H9 (cell line): ENCODE measurements around the gene OR1M1. TPM values are rescaled to one million over a fixed set of nuclear protein-coding genes. Genes with fewer than 3 reads are reported as not detected.
A peak's percentile ranks its signal among the peaks of the same experiment; 100 is the strongest.
"Not testable (repeated sequence)": the region's sequence is repeated elsewhere in the genome, so short reads cannot be mapped to it uniquely, and the experiment has no call there.

Source experiments
- DNase-seq: peaks from one replicate; pipeline ENCODE4 v3.0.0-alpha.2; 2017
- H2AFZ ChIP-seq: one replicate; pipeline ENCODE4 v1.6.1; 2013; ENCODE audit warnings: mild to moderate bottlenecking, low read length, control low read depth, moderate library complexity
- H2AK5ac ChIP-seq: 2 replicates; pipeline ENCODE4 v1.6.1; 2013; ENCODE audit warnings: low read length, control low read depth, mixed read lengths; ENCODE audit not compliant: insufficient read length
- H2BK120ac ChIP-seq: one replicate; pipeline ENCODE4 v1.6.1; 2013; ENCODE audit warnings: low read depth, mild to moderate bottlenecking, low read length, control low read depth, inconsistent platforms; ENCODE audit not compliant: poor library complexity, severe bottlenecking
- H2BK12ac ChIP-seq: 2 replicates; pipeline ENCODE4 v1.6.1; 2013; ENCODE audit warnings: low read length, control low read depth, mixed read lengths, low read depth; ENCODE audit not compliant: insufficient read length
- H2BK15ac ChIP-seq: 2 replicates; pipeline ENCODE4 v1.6.1; 2013; ENCODE audit warnings: low read depth, low read length, control low read depth
- H2BK20ac ChIP-seq: one replicate; pipeline ENCODE4 v1.6.1; 2013; ENCODE audit warnings: low read depth, mild to moderate bottlenecking, low read length, control low read depth, inconsistent platforms; ENCODE audit not compliant: poor library complexity, severe bottlenecking
- H2BK5ac ChIP-seq: 2 replicates; pipeline ENCODE4 v1.6.1; 2013; ENCODE audit warnings: low read length, control low read depth, mixed read lengths; ENCODE audit not compliant: insufficient read length
- H3K14ac ChIP-seq: 2 replicates; pipeline ENCODE4 v1.6.1; 2013; ENCODE audit warnings: low read length, control low read depth; ENCODE audit not compliant: insufficient read depth
- H3K18ac ChIP-seq: 2 replicates; pipeline ENCODE4 v1.6.1; 2013; ENCODE audit warnings: low read depth, mild to moderate bottlenecking, mixed read lengths, low read length, control low read depth; ENCODE audit not compliant: insufficient read length
- H3K23ac ChIP-seq: 2 replicates; pipeline ENCODE4 v1.6.1; 2013; ENCODE audit warnings: low read length, control low read depth, mixed read lengths, low read depth; ENCODE audit not compliant: insufficient read length
- H3K23me2 ChIP-seq: 2 replicates; pipeline ENCODE4 v1.6.1; 2013; ENCODE audit warnings: low read depth, mild to moderate bottlenecking, mixed read lengths, low read length, control low read depth; ENCODE audit not compliant: insufficient read length, poor library complexity, severe bottlenecking
- H3K27ac ChIP-seq: 2 replicates; pipeline ENCODE4 v1.5.1; 2013; ENCODE audit warnings: low read length, control low read depth, mixed read lengths, low read depth; ENCODE audit not compliant: insufficient read length
- H3K27me3 ChIP-seq: 2 replicates; pipeline ENCODE4 v1.6.1; 2013; ENCODE audit warnings: low read length, control low read depth, inconsistent platforms; ENCODE audit not compliant: insufficient read depth
- H3K4ac ChIP-seq: 2 replicates; pipeline ENCODE4 v1.6.1; 2013; ENCODE audit warnings: low read depth, mild to moderate bottlenecking, control low read depth, inconsistent platforms, low read length, moderate library complexity
- H3K4me1 ChIP-seq: 2 replicates; pipeline ENCODE4 v1.6.1; 2013; ENCODE audit warnings: low read length, control low read depth, inconsistent platforms; ENCODE audit not compliant: insufficient read depth
- H3K4me2 ChIP-seq: 2 replicates; pipeline ENCODE4 v1.6.1; 2013; ENCODE audit warnings: low read length, control low read depth, mixed read lengths; ENCODE audit not compliant: insufficient read length, insufficient read depth
- H3K56ac ChIP-seq: 2 replicates; pipeline ENCODE4 v1.6.1; 2013; ENCODE audit warnings: low read depth, mild to moderate bottlenecking, mixed read lengths, low read length, control low read depth; ENCODE audit not compliant: insufficient read length
- H3K79me1 ChIP-seq: 2 replicates; pipeline ENCODE4 v1.6.1; 2013; ENCODE audit warnings: low read depth, mild to moderate bottlenecking, moderate library complexity, low read length, control low read depth, inconsistent platforms; ENCODE audit not compliant: insufficient read depth, poor library complexity, severe bottlenecking
- H3K79me2 ChIP-seq: 2 replicates; pipeline ENCODE4 v1.6.1; 2013; ENCODE audit warnings: low read length, control low read depth, inconsistent platforms; ENCODE audit not compliant: insufficient read depth
- H3K9ac ChIP-seq: 2 replicates; pipeline ENCODE4 v1.6.1; 2013; ENCODE audit warnings: low read length, control low read depth, mixed read lengths; ENCODE audit not compliant: insufficient read length; ENCODE audit errors: extremely low read depth
- H3K9me3 ChIP-seq: one replicate; pipeline ENCODE4 v1.6.1; 2013; ENCODE audit warnings: low read depth, low read length, inconsistent platforms; ENCODE audit not compliant: control insufficient read depth
- H3T11ph ChIP-seq: one replicate; pipeline ENCODE4 v1.6.1; 2013; ENCODE audit warnings: mild to moderate bottlenecking, low read length, control low read depth, inconsistent platforms
- H4K20me1 ChIP-seq: one replicate; pipeline ENCODE4 v1.6.1; 2013; ENCODE audit not compliant: control insufficient read depth, insufficient read length, insufficient read depth
- H4K5ac ChIP-seq: 2 replicates; pipeline ENCODE4 v1.6.1; 2013; ENCODE audit warnings: low read depth, mild to moderate bottlenecking, mixed read lengths, low read length, control low read depth; ENCODE audit not compliant: insufficient read length
- H4K8ac ChIP-seq: replicated peaks from 2 replicates; pipeline ENCODE4 v1.6.1; 2013; ENCODE audit warnings: low read length, control low read depth, mixed read lengths, low read depth; ENCODE audit not compliant: insufficient read length
- H4K91ac ChIP-seq: 2 replicates; pipeline ENCODE4 v1.6.1; 2013; ENCODE audit warnings: low read depth, mild to moderate bottlenecking, moderate library complexity, mixed read lengths, low read length, control low read depth; ENCODE audit not compliant: insufficient read length
- H3K27ac Mint-ChIP-seq, 3 experiments: 2 replicates in 2 of 3; 3 replicates in 1 of 3; pipeline ENCODE4 v1.8.0; 2020 to 2021; ENCODE audit warnings: mixed read lengths in 3 of 3, mild to moderate bottlenecking in 1 of 3, moderate library complexity in 1 of 3
- H3K27me3 Mint-ChIP-seq: 2 replicates; pipeline ENCODE4 v1.8.0; 2021; ENCODE audit warnings: low read depth, mild to moderate bottlenecking, moderate library complexity, mixed read lengths
- H3K36me3 Mint-ChIP-seq, 3 experiments: 2 replicates in 2 of 3; 3 replicates in 1 of 3; pipeline ENCODE4 v1.8.0; 2020 to 2021; ENCODE audit warnings: low read depth in 3 of 3, mixed read lengths in 3 of 3; ENCODE audit not compliant: insufficient read depth in 1 of 3
- H3K4me1 Mint-ChIP-seq, 2 experiments: 2 replicates each; pipeline ENCODE4 v1.8.0; 2020; ENCODE audit warnings: mixed read lengths in 2 of 2
- H3K4me3 Mint-ChIP-seq, 2 experiments: 2 replicates in 1 of 2; 3 replicates in 1 of 2; pipeline ENCODE4 v1.8.0; 2020 to 2021; ENCODE audit warnings: mild to moderate bottlenecking in 2 of 2, mixed read lengths in 2 of 2, moderate library complexity in 1 of 2
- H3K9me3 Mint-ChIP-seq, 2 experiments: 2 replicates in 1 of 2; 3 replicates in 1 of 2; pipeline ENCODE4 v1.8.0; 2020; ENCODE audit warnings: mild to moderate bottlenecking in 2 of 2, mixed read lengths in 2 of 2, moderate library complexity in 1 of 2
- CTCF ChIP-seq: fragments of 200-600 bp; sonication (generic); conservative IDR thresholded peaks from 3 replicates; pipeline ENCODE4 v1.8.0; 2021; ENCODE audit warnings: antibody characterized with exemption, mild to moderate bottlenecking
- WGBS: extraction: QIAGEN DNeasy Blood & Tissue Kit; methylation state at CpG from one replicate; pipeline ENCODE4 v1.1.7; 2013; ENCODE audit warnings: missing lambda C conversion rate, low lambda C conversion rate, mixed read lengths; ENCODE audit not compliant: insufficient read length; ENCODE audit errors: extremely low coverage; 5-methylcytosine and 5-hydroxymethylcytosine counted together
- total RNA-seq: library from RNA; stranded (reverse); gene quantifications from 2 replicates; pipeline ENCODE4 v1.2.1, GENCODE V29; 2021

Gene OR1M1
- total RNA-seq, 1 experiment from 2014 or later, result not detected

GRCh38 chr19:9052894-9053293 is 34.0 kb upstream of the OR1M1 start:
- no peak for TF ChIP-seq CTCF
- no peak overlapping the region for H3K14ac ChIP-seq
- H4K20me1 ChIP-seq, result no peaks in the 10 kb centered on the region
- H3K27me3 ChIP-seq, result no peaks in the 10 kb centered on the region
- no peak overlapping the region for H3T11ph ChIP-seq
- no peak overlapping the region for H3K23ac ChIP-seq
- H3K9me3 ChIP-seq, result no peaks in the 10 kb centered on the region
- Mint-ChIP-seq H3K27me3 (no peaks in the 10 kb centered on the region), H3K27ac (peak overlapping the region in 1 of 3 experiments; percentile 88; a peak in 1 of 7 replicates), H3K4me3 (no peak overlapping the region), H3K36me3 (peaks cover 0 to 5% (median 0%) of the 10 kb centered on the region in 3 experiments; a peak in 2 of 7 replicates), H3K4me1 (peaks cover 22 to 35% of the 10 kb centered on the region in 2 experiments), H3K9me3 (peaks cover 0 to 2% of the 10 kb centered on the region in 2 experiments; a peak in 3 of 5 replicates)
- H3K56ac ChIP-seq, result no peak overlapping the region
- H3K4me2 ChIP-seq, result no peak overlapping the region
- H2BK120ac ChIP-seq, result no peak overlapping the region
- no peaks in the 10 kb centered on the region for H3K79me2 ChIP-seq
- no peak overlapping the region for H3K27ac ChIP-seq
- WGBS, result no CpG with 5 or more reads among the region's 4 CpGs
- H3K4me1 ChIP-seq, result no peaks in the 10 kb centered on the region; the same call in 1 of the 2 replicates
- H4K5ac ChIP-seq, result no peak overlapping the region
- no peak overlapping the region for H2AFZ ChIP-seq
- H3K23me2 ChIP-seq, result no peaks in the 10 kb centered on the region
- DNase-seq, result no peak
- H2AK5ac ChIP-seq, result no peak overlapping the region
- H4K8ac ChIP-seq, result no peak overlapping the region
- H3K79me1 ChIP-seq, result no peaks in the 10 kb centered on the region
- H3K18ac ChIP-seq, result no peak overlapping the region
- H2BK12ac ChIP-seq, result no peak overlapping the region
- H2BK5ac ChIP-seq, result no peak overlapping the region
- no peak overlapping the region for H3K9ac ChIP-seq
- no peak overlapping the region for H2BK20ac ChIP-seq
- no peak overlapping the region for H2BK15ac ChIP-seq
- H4K91ac ChIP-seq, result no peak overlapping the region
- no peak overlapping the region for H3K4ac ChIP-seq

GRCh38 chr19:9053674-9054073 is 33.2 kb upstream of the OR1M1 start:
- H3K27me3 Mint-ChIP-seq, H3K4me3 Mint-ChIP-seq, H3K14ac ChIP-seq, H4K8ac ChIP-seq, H3K79me1 ChIP-seq, H2BK15ac ChIP-seq, H3K4me1 ChIP-seq, H2AFZ ChIP-seq, H3K4me2 ChIP-seq, H3K23ac ChIP-seq, H3K27me3 ChIP-seq, H3T11ph ChIP-seq, H2BK120ac ChIP-seq, H3K36me3 Mint-ChIP-seq, H3K9me3 ChIP-seq, H3K56ac ChIP-seq, H4K91ac ChIP-seq, H3K27ac ChIP-seq, DNase-seq, H2AK5ac ChIP-seq, H3K9me3 Mint-ChIP-seq, H2BK5ac ChIP-seq, H3K9ac ChIP-seq, H3K4ac ChIP-seq, H4K5ac ChIP-seq, H2BK20ac ChIP-seq, H3K23me2 ChIP-seq, H3K79me2 ChIP-seq, H4K20me1 ChIP-seq: not testable (repeated sequence)
- peak overlapping the region in 1 of 3 experiments; percentile 88; a peak in 2 of 7 replicates for H3K27ac Mint-ChIP-seq
- H3K4me1 Mint-ChIP-seq, result peaks cover 22 to 36% of the 10 kb centered on the region in 2 experiments
- peak overlapping the region; percentile 38 for H3K18ac ChIP-seq
- H2BK12ac ChIP-seq, result peak overlapping the region; percentile 62
- no CpG with 5 or more reads among the region's 6 CpGs for WGBS
